Measurements from ENCODE around the gene CDH22. TPM values are rescaled to one million over a fixed set of nuclear protein-coding genes. Genes with fewer than 3 reads are reported as not detected.

The CDH22 gene
- total RNA-seq, 1 donor from 2014 or later = 0.09 TPM

DNA sequence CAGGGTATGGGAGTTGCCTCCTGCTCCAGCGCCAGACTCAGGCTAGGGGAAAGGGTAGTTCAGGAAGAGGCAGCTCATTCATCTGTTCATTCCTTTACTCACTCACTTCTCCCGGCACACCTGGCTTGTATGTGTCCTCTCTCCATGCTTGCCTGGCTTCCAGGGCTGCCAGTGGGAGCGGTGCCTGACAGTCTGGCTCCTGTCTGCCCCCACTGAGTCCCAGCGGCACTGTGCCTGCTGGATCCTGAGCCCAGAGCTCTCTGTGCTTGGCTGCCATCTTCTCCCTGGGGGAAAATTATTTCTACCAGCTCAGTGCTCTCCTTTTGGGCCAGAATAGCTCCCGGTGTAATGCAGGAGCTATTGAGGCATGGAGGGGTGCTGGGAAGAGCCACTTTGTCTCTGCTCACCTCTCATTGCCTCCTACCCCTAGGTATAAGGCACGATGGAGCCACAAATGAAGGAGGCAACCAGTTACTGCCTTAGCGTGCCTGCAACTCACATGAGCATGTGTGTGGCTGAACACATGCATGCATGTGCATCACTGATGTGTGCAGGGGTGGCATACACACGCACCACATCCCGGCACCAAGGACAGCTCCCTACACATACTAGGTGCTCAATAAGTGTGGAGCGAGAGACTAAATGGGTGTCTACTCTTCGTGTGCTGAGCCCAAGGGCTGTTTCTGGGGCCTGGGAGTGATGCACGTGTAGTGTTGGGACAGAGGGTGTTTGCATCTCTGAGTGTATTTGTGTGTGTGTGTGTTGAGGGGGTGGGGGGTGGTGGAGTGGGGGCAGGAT, 46.6 kb downstream of the CDH22 start:
- no peaks in the 10 kb centered on the region for H3K36me3 Mint-ChIP-seq (ENCODE audit: low read depth)
- TF ChIP-seq, protein P1, sequence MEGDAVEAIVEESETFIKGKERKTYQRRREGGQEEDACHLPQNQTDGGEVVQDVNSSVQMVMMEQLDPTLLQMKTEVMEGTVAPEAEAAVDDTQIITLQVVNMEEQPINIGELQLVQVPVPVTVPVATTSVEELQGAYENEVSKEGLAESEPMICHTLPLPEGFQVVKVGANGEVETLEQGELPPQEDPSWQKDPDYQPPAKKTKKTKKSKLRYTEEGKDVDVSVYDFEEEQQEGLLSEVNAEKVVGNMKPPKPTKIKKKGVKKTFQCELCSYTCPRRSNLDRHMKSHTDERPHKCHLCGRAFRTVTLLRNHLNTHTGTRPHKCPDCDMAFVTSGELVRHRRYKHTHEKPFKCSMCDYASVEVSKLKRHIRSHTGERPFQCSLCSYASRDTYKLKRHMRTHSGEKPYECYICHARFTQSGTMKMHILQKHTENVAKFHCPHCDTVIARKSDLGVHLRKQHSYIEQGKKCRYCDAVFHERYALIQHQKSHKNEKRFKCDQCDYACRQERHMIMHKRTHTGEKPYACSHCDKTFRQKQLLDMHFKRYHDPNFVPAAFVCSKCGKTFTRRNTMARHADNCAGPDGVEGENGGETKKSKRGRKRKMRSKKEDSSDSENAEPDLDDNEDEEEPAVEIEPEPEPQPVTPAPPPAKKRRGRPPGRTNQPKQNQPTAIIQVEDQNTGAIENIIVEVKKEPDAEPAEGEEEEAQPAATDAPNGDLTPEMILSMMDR (conservative IDR thresholded peaks at IDR 0.05) = no peak
- H3K4me3 Mint-ChIP-seq = no peak overlapping the region
- DNase-seq (ENCODE audit: low read depth, low spot score) = no peak
- no peak overlapping the region for H3K27ac Mint-ChIP-seq (ENCODE audit: unreplicated experiment)
- H3K9me3 Mint-ChIP-seq = peaks cover 3% of the 10 kb centered on the region
- H3K27me3 Mint-ChIP-seq (ENCODE audit: low read depth) = peaks cover 62% of the 10 kb centered on the region
- no peaks in the 10 kb centered on the region for H3K4me1 Mint-ChIP-seq

- H3K9me3 Mint-ChIP-seq = peaks cover 3% of the 10 kb centered on the region
- no peak for DNase-seq (ENCODE audit: low read depth, low spot score)
- H3K36me3 Mint-ChIP-seq (ENCODE audit: low read depth) = no peaks in the 10 kb centered on the region
- no peak overlapping the region for H3K27ac Mint-ChIP-seq (ENCODE audit: unreplicated experiment)
- TF ChIP-seq, protein P1 (conservative IDR thresholded peaks at IDR 0.05) = no peak
- no peaks in the 10 kb centered on the region for H3K4me1 Mint-ChIP-seq
- peaks cover 58% of the 10 kb centered on the region for H3K27me3 Mint-ChIP-seq (ENCODE audit: low read depth)
- no peak overlapping the region for H3K4me3 Mint-ChIP-seq
These were observed 47.3 kb downstream of the CDH22 start for GRCh38 chr20:46260936-46261454.

DNA sequence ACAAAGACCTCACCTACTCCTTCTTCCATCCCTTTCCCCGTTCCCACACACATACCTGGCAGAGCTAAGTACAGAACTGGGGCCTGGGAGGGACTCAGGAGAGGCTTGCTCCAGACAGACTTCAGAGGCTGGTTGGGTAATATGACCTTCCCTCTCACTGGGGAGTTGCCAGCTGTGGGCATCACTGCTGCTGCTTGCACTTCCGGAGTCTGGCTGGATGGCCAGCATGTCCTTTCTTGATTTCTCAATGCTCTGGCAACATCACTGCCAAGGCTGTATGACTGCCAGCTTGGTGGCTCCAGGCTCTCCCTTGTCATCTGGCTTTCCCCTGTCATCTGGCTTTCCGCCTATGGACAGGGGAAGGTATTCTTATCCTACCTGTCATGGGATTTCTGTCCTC, 47.8 kb downstream of the CDH22 start:
- no peak for DNase-seq (ENCODE audit: low read depth, low spot score)
- Mint-ChIP-seq H3K9me3 (peaks cover under 1% of the 10 kb centered on the region), H3K4me1 (no peaks in the 10 kb centered on the region), H3K27ac (ENCODE audit: unreplicated experiment) (no peak overlapping the region), H3K4me3 (no peak overlapping the region), H3K27me3 (ENCODE audit: low read depth) (peaks cover 55% of the 10 kb centered on the region), H3K36me3 (ENCODE audit: low read depth) (no peaks in the 10 kb centered on the region)
- TF ChIP-seq, protein P1 (conservative IDR thresholded peaks at IDR 0.05) = no peak

DNA sequence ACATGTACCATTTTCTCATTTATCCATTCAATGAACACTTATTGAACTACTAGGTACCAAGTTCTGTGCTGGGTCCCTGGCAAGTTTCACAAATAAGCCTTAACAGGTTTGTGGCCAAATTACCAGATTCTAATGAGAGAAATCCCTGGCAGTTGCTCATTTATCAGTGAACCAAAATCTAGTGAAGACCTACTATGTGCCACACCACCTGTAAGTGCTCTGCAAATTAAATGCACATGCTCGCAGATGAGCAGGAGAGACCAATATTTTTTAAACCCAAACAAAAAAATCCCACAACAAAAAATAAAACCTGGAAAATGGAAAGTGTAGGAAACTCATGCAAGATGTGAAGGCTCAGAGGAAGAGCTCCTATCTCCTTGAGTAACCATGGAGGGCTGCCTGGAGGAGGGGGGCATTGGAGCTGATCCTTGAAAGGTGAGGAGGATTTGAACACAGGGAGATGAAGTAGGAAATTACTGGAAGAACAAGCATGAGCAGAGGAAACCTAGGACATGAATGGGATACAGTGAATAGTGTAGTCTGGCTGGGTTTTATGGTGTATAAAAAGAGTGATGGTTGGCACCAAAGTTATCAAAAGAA, 48.9 kb downstream of the CDH22 start:
- Mint-ChIP-seq H3K4me3 (no peak overlapping the region), H3K27me3 (ENCODE audit: low read depth) (peaks cover 58% of the 10 kb centered on the region), H3K36me3 (ENCODE audit: low read depth) (no peaks in the 10 kb centered on the region)

GRCh38 chr20:46257887-46258286, 50.4 kb downstream of the CDH22 start:
- H3K4me1 Mint-ChIP-seq = no peaks in the 10 kb centered on the region
- DNase-seq (ENCODE audit: low read depth, low spot score) = no peak
- TF ChIP-seq, protein P1 (conservative IDR thresholded peaks at IDR 0.05) = no peak
- no peak overlapping the region for H3K4me3 Mint-ChIP-seq
- H3K9me3 Mint-ChIP-seq = no peaks in the 10 kb centered on the region
- H3K27me3 Mint-ChIP-seq (ENCODE audit: low read depth) = peaks cover 60% of the 10 kb centered on the region
- H3K27ac Mint-ChIP-seq (ENCODE audit: unreplicated experiment) = no peak overlapping the region
- H3K36me3 Mint-ChIP-seq (ENCODE audit: low read depth) = no peaks in the 10 kb centered on the region

More for the DNA sequence above, 48.9 kb downstream of the CDH22 start:
- no peak for DNase-seq (ENCODE audit: low read depth, low spot score)
- no peak overlapping the region for H3K27ac Mint-ChIP-seq (ENCODE audit: unreplicated experiment)
- H3K4me1 Mint-ChIP-seq = no peaks in the 10 kb centered on the region
- H3K9me3 Mint-ChIP-seq = no peaks in the 10 kb centered on the region
- TF ChIP-seq, protein P1 (conservative IDR thresholded peaks at IDR 0.05) = no peak

Data from neural crest cell (in vitro differentiated cells).